Anterior cingulate cortex (tissue), 58 donors: ENCODE data around the gene EXD2.
"Not testable (repeated sequence)": the region's sequence is repeated elsewhere in the genome, so short reads cannot be mapped to it uniquely, and the experiment has no call there.

ENCODE experiments used
- DNase-seq, 58 donors: peaks; one replicate each; lab custom pipeline; 2025; lab: John Stamatoyannopoulos, UW

Gene EXD2

GRCh38 chr14:69191340-69192111 lies at the start of gene EXD2:
EXD2 (plus strand) TSS chr14:69191498; CDS start chr14:69209471, 17,973 bp downstream.
- peak; percentile 47 to 95 (median 82) for DNase-seq

GRCh38 chr14:69141550-69141949 lies 49.7 kb upstream of the EXD2 start:
- DNase-seq = no peak

GRCh38 chr14:69142101-69142500 lies 49.2 kb upstream of the EXD2 start:
- DNase-seq = no peak

GRCh38 chr14:69149461-69150244 lies 41.6 kb upstream of the EXD2 start:
- no peak for DNase-seq

- peak in 57 of 58 donors; percentile 19 to 89 (median 67) for DNase-seq
These were observed 39.7 kb upstream of the EXD2 start for GRCh38 chr14:69151458-69152180.

GRCh38 chr14:69152181-69152901 lies 39.0 kb upstream of the EXD2 start:
- peak in 13 of 58 donors; percentile 12 to 73 (median 43) for DNase-seq

GRCh38 chr14:69152902-69153151 lies 38.5 kb upstream of the EXD2 start, which contains the start of gene DCAF5:
DCAF5 (minus strand) TSS chr14:69153119; CDS start chr14:69152978, 141 bp downstream.
- peak in 12 of 58 donors; percentile 31 to 85 (median 77) for DNase-seq

GRCh38 chr14:69153152-69153872 lies 38.0 kb upstream of the EXD2 start:
- peak in 48 of 58 donors; percentile 28 to 92 (median 80) for DNase-seq

- peak in 2 of 58 donors; percentile 16 to 24 for DNase-seq
These were observed 37.4 kb upstream of the EXD2 start for GRCh38 chr14:69153873-69154270.

- peak in 4 of 58 donors; percentile 2 to 17 (median 4) for DNase-seq
These were observed 36.5 kb upstream of the EXD2 start for GRCh38 chr14:69154779-69155178.

- DNase-seq = no peak
These were observed 35.1 kb upstream of the EXD2 start for GRCh38 chr14:69156224-69156623.

- no peak for DNase-seq
These were observed 29.7 kb upstream of the EXD2 start for GRCh38 chr14:69161590-69161989.

- DNase-seq = not testable (repeated sequence)
These were observed 25.5 kb upstream of the EXD2 start for GRCh38 chr14:69165787-69166186.

- DNase-seq = peak in 3 of 58 donors; percentile 8 to 39 (median 36)
These were observed 20.5 kb upstream of the EXD2 start for GRCh38 chr14:69170839-69171238.

- no peak for DNase-seq
These were observed 19.7 kb upstream of the EXD2 start for GRCh38 chr14:69171569-69171968.

GRCh38 chr14:69175130-69175529 lies 16.2 kb upstream of the EXD2 start:
- no peak for DNase-seq

GRCh38 chr14:69181491-69181890 lies 9.8 kb upstream of the EXD2 start:
- DNase-seq = no peak

- not testable (repeated sequence) for DNase-seq
These were observed 8.7 kb upstream of the EXD2 start for GRCh38 chr14:69182580-69182979.

GRCh38 chr14:69183735-69184134 lies 7.6 kb upstream of the EXD2 start:
- DNase-seq = no peak

- DNase-seq = no peak
These were observed 1.1 kb upstream of the EXD2 start for GRCh38 chr14:69190191-69190590.
